GM23338 (cell line): ENCODE measurements around the gene SNX9.
"Not testable (repeated sequence)": the region's sequence is repeated elsewhere in the genome, so short reads cannot be mapped to it uniquely, and the experiment has no call there.

ENCODE experiments used
- CREB1 ChIP-seq: fragments of 250-450 bp; sonication (Bioruptor Pico); IDR thresholded peaks from 2 replicates; pipeline ENCODE4 v1.5.0; 2020; ENCODE audit warnings: low read depth, mild to moderate bottlenecking, moderate library complexity
- EZH2 ChIP-seq: fragments of 200-600 bp; sonication (generic); IDR thresholded peaks from one replicate; pipeline ENCODE4 v1.8.0; 2017; ENCODE audit warnings: antibody characterized with exemption, mild to moderate bottlenecking, low read depth; ENCODE audit not compliant: unreplicated experiment
- EZH2phosphoT487 ChIP-seq: fragments of 200-600 bp; sonication (generic); IDR thresholded peaks from one replicate; pipeline ENCODE4 v1.8.1; 2018; ENCODE audit warnings: antibody characterized with exemption; ENCODE audit not compliant: unreplicated experiment
- NANOG ChIP-seq: IDR thresholded peaks from 2 replicates; pipeline ENCODE4 v1.6.1; 2016; ENCODE audit warnings: antibody characterized with exemption, borderline replicate concordance
- POLR2AphosphoS5 ChIP-seq: IDR thresholded peaks from 2 replicates; pipeline ENCODE4 v1.6.1; 2016; ENCODE audit warnings: antibody characterized with exemption, low read depth
- TF ChIP-seq, protein P1 (sequence below), 2 experiments: fragments of 200-600 bp in 1 of 2; sonication (generic) in 1 of 2; conservative IDR thresholded peaks; 2 replicates each; pipeline versions ENCODE4 v1.5.1 to v1.6.1; 2016 to 2017; ENCODE audit warnings: antibody characterized with exemption in 2 of 2, low read depth in 2 of 2, mild to moderate bottlenecking in 2 of 2, moderate library complexity in 1 of 2
- TF ChIP-seq, protein P2 (sequence below): IDR thresholded peaks from one replicate; pipeline ENCODE4 v1.6.1; 2018; ENCODE audit warnings: antibody characterized with exemption; ENCODE audit not compliant: unreplicated experiment
- TF ChIP-seq, protein P3 (sequence below): IDR thresholded peaks from 2 replicates; pipeline ENCODE4 v1.6.1; 2016; ENCODE audit warnings: antibody characterized with exemption

DNA sequence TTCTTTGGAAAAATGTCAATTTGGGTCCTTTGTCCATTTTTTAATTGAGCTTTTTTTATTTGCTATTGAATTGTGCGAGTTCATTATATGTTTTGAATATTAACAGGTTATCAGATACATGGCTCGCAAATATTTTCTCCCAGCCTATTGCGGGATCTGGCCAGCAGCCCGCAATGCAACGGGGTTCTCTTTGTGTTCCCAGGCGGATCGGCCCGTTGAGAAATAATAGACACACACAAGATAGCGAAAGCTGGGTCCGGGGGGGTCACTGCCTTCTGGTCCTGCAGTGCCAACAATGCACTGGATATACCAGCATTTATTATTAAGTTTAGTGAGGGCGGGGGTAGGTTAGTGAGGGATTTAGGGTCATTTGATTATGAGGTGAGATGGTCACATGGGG, 77.2 kb downstream of the SNX9 start:
- TF ChIP-seq, protein P1, sequence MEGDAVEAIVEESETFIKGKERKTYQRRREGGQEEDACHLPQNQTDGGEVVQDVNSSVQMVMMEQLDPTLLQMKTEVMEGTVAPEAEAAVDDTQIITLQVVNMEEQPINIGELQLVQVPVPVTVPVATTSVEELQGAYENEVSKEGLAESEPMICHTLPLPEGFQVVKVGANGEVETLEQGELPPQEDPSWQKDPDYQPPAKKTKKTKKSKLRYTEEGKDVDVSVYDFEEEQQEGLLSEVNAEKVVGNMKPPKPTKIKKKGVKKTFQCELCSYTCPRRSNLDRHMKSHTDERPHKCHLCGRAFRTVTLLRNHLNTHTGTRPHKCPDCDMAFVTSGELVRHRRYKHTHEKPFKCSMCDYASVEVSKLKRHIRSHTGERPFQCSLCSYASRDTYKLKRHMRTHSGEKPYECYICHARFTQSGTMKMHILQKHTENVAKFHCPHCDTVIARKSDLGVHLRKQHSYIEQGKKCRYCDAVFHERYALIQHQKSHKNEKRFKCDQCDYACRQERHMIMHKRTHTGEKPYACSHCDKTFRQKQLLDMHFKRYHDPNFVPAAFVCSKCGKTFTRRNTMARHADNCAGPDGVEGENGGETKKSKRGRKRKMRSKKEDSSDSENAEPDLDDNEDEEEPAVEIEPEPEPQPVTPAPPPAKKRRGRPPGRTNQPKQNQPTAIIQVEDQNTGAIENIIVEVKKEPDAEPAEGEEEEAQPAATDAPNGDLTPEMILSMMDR (conservative IDR thresholded peaks at IDR 0.05; ENCODE audit: low read depth in 2 of 2), result not testable (repeated sequence)
- TF ChIP-seq EZH2, EZH2phosphoT487, CREB1, POLR2AphosphoS5, NANOG: not testable (repeated sequence)
- TF ChIP-seq, protein P2, sequence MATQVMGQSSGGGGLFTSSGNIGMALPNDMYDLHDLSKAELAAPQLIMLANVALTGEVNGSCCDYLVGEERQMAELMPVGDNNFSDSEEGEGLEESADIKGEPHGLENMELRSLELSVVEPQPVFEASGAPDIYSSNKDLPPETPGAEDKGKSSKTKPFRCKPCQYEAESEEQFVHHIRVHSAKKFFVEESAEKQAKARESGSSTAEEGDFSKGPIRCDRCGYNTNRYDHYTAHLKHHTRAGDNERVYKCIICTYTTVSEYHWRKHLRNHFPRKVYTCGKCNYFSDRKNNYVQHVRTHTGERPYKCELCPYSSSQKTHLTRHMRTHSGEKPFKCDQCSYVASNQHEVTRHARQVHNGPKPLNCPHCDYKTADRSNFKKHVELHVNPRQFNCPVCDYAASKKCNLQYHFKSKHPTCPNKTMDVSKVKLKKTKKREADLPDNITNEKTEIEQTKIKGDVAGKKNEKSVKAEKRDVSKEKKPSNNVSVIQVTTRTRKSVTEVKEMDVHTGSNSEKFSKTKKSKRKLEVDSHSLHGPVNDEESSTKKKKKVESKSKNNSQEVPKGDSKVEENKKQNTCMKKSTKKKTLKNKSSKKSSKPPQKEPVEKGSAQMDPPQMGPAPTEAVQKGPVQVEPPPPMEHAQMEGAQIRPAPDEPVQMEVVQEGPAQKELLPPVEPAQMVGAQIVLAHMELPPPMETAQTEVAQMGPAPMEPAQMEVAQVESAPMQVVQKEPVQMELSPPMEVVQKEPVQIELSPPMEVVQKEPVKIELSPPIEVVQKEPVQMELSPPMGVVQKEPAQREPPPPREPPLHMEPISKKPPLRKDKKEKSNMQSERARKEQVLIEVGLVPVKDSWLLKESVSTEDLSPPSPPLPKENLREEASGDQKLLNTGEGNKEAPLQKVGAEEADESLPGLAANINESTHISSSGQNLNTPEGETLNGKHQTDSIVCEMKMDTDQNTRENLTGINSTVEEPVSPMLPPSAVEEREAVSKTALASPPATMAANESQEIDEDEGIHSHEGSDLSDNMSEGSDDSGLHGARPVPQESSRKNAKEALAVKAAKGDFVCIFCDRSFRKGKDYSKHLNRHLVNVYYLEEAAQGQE, result not testable (repeated sequence)
- TF ChIP-seq, protein P3, sequence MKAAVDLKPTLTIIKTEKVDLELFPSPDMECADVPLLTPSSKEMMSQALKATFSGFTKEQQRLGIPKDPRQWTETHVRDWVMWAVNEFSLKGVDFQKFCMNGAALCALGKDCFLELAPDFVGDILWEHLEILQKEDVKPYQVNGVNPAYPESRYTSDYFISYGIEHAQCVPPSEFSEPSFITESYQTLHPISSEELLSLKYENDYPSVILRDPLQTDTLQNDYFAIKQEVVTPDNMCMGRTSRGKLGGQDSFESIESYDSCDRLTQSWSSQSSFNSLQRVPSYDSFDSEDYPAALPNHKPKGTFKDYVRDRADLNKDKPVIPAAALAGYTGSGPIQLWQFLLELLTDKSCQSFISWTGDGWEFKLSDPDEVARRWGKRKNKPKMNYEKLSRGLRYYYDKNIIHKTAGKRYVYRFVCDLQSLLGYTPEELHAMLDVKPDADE, result not testable (repeated sequence)
